GM12873 (cell line): ENCODE measurements around the gene HPRT1.

Experiments used
- CTCF ChIP-seq: IDR thresholded peaks from 2 replicates; pipeline ENCODE4 v1.5.1; 2012; ENCODE audit warnings: low read depth, mild to moderate bottlenecking, moderate library complexity, low read length, control low read depth; ENCODE audit not compliant: insufficient read depth; ENCODE audit errors: missing control alignments

HPRT1 gene

GRCh38 chrX:134435894-134436293 lies 24.1 kb upstream of the HPRT1 start:
- TF ChIP-seq CTCF, result no peak

GRCh38 chrX:134443020-134443419 lies 16.9 kb upstream of the HPRT1 start:
- no peak for TF ChIP-seq CTCF

- TF ChIP-seq CTCF, result no peak
Measured at GRCh38 chrX:134443461-134443860, 16.5 kb upstream of the HPRT1 start.

- no peak for TF ChIP-seq CTCF
Measured at GRCh38 chrX:134444681-134445080, 15.3 kb upstream of the HPRT1 start.

- no peak for TF ChIP-seq CTCF
Measured at GRCh38 chrX:134452596-134452995, 7.4 kb upstream of the HPRT1 start.

- TF ChIP-seq CTCF, result no peak
Measured at GRCh38 chrX:134453631-134454030, 6.3 kb upstream of the HPRT1 start.

- no peak for TF ChIP-seq CTCF
Measured at GRCh38 chrX:134454506-134454905, 5.5 kb upstream of the HPRT1 start.

GRCh38 chrX:134457708-134458107 lies 2.3 kb upstream of the HPRT1 start:
- no peak for TF ChIP-seq CTCF
